H9 (cell line): Measurements from ENCODE around the gene FBXL22. TPM values are rescaled to one million over a fixed set of nuclear protein-coding genes. Genes with fewer than 3 reads are reported as not detected.

Source experiments
- DNase-seq: peaks from one replicate; pipeline ENCODE4 v3.0.0-alpha.2; 2017
- H2AFZ ChIP-seq: one replicate; pipeline ENCODE4 v1.6.1; 2013; ENCODE audit warnings: mild to moderate bottlenecking, low read length, control low read depth, moderate library complexity
- H2AK5ac ChIP-seq: 2 replicates; pipeline ENCODE4 v1.6.1; 2013; ENCODE audit warnings: low read length, control low read depth, mixed read lengths; ENCODE audit not compliant: insufficient read length
- H2BK120ac ChIP-seq: one replicate; pipeline ENCODE4 v1.6.1; 2013; ENCODE audit warnings: low read depth, mild to moderate bottlenecking, low read length, control low read depth, inconsistent platforms; ENCODE audit not compliant: poor library complexity, severe bottlenecking
- H2BK12ac ChIP-seq: 2 replicates; pipeline ENCODE4 v1.6.1; 2013; ENCODE audit warnings: low read length, control low read depth, mixed read lengths, low read depth; ENCODE audit not compliant: insufficient read length
- H2BK15ac ChIP-seq: 2 replicates; pipeline ENCODE4 v1.6.1; 2013; ENCODE audit warnings: low read depth, low read length, control low read depth
- H2BK20ac ChIP-seq: one replicate; pipeline ENCODE4 v1.6.1; 2013; ENCODE audit warnings: low read depth, mild to moderate bottlenecking, low read length, control low read depth, inconsistent platforms; ENCODE audit not compliant: poor library complexity, severe bottlenecking
- H2BK5ac ChIP-seq: 2 replicates; pipeline ENCODE4 v1.6.1; 2013; ENCODE audit warnings: low read length, control low read depth, mixed read lengths; ENCODE audit not compliant: insufficient read length
- H3K14ac ChIP-seq: 2 replicates; pipeline ENCODE4 v1.6.1; 2013; ENCODE audit warnings: low read length, control low read depth; ENCODE audit not compliant: insufficient read depth
- H3K18ac ChIP-seq: 2 replicates; pipeline ENCODE4 v1.6.1; 2013; ENCODE audit warnings: low read depth, mild to moderate bottlenecking, mixed read lengths, low read length, control low read depth; ENCODE audit not compliant: insufficient read length
- H3K23ac ChIP-seq: 2 replicates; pipeline ENCODE4 v1.6.1; 2013; ENCODE audit warnings: low read length, control low read depth, mixed read lengths, low read depth; ENCODE audit not compliant: insufficient read length
- H3K23me2 ChIP-seq: 2 replicates; pipeline ENCODE4 v1.6.1; 2013; ENCODE audit warnings: low read depth, mild to moderate bottlenecking, mixed read lengths, low read length, control low read depth; ENCODE audit not compliant: insufficient read length, poor library complexity, severe bottlenecking
- H3K27ac ChIP-seq: 2 replicates; pipeline ENCODE4 v1.5.1; 2013; ENCODE audit warnings: low read length, control low read depth, mixed read lengths, low read depth; ENCODE audit not compliant: insufficient read length
- H3K27me3 ChIP-seq: 2 replicates; pipeline ENCODE4 v1.6.1; 2013; ENCODE audit warnings: low read length, control low read depth, inconsistent platforms; ENCODE audit not compliant: insufficient read depth
- H3K4ac ChIP-seq: 2 replicates; pipeline ENCODE4 v1.6.1; 2013; ENCODE audit warnings: low read depth, mild to moderate bottlenecking, control low read depth, inconsistent platforms, low read length, moderate library complexity
- H3K4me1 ChIP-seq: 2 replicates; pipeline ENCODE4 v1.6.1; 2013; ENCODE audit warnings: low read length, control low read depth, inconsistent platforms; ENCODE audit not compliant: insufficient read depth
- H3K4me2 ChIP-seq: 2 replicates; pipeline ENCODE4 v1.6.1; 2013; ENCODE audit warnings: low read length, control low read depth, mixed read lengths; ENCODE audit not compliant: insufficient read length, insufficient read depth
- H3K56ac ChIP-seq: 2 replicates; pipeline ENCODE4 v1.6.1; 2013; ENCODE audit warnings: low read depth, mild to moderate bottlenecking, mixed read lengths, low read length, control low read depth; ENCODE audit not compliant: insufficient read length
- H3K79me1 ChIP-seq: 2 replicates; pipeline ENCODE4 v1.6.1; 2013; ENCODE audit warnings: low read depth, mild to moderate bottlenecking, moderate library complexity, low read length, control low read depth, inconsistent platforms; ENCODE audit not compliant: insufficient read depth, poor library complexity, severe bottlenecking
- H3K79me2 ChIP-seq: 2 replicates; pipeline ENCODE4 v1.6.1; 2013; ENCODE audit warnings: low read length, control low read depth, inconsistent platforms; ENCODE audit not compliant: insufficient read depth
- H3K9ac ChIP-seq: 2 replicates; pipeline ENCODE4 v1.6.1; 2013; ENCODE audit warnings: low read length, control low read depth, mixed read lengths; ENCODE audit not compliant: insufficient read length; ENCODE audit errors: extremely low read depth
- H3K9me3 ChIP-seq: one replicate; pipeline ENCODE4 v1.6.1; 2013; ENCODE audit warnings: low read depth, low read length, inconsistent platforms; ENCODE audit not compliant: control insufficient read depth
- H3T11ph ChIP-seq: one replicate; pipeline ENCODE4 v1.6.1; 2013; ENCODE audit warnings: mild to moderate bottlenecking, low read length, control low read depth, inconsistent platforms
- H4K20me1 ChIP-seq: one replicate; pipeline ENCODE4 v1.6.1; 2013; ENCODE audit not compliant: control insufficient read depth, insufficient read length, insufficient read depth
- H4K5ac ChIP-seq: 2 replicates; pipeline ENCODE4 v1.6.1; 2013; ENCODE audit warnings: low read depth, mild to moderate bottlenecking, mixed read lengths, low read length, control low read depth; ENCODE audit not compliant: insufficient read length
- H4K8ac ChIP-seq: replicated peaks from 2 replicates; pipeline ENCODE4 v1.6.1; 2013; ENCODE audit warnings: low read length, control low read depth, mixed read lengths, low read depth; ENCODE audit not compliant: insufficient read length
- H4K91ac ChIP-seq: 2 replicates; pipeline ENCODE4 v1.6.1; 2013; ENCODE audit warnings: low read depth, mild to moderate bottlenecking, moderate library complexity, mixed read lengths, low read length, control low read depth; ENCODE audit not compliant: insufficient read length
- H3K27ac Mint-ChIP-seq, 3 experiments: 2 replicates in 2 of 3; 3 replicates in 1 of 3; pipeline ENCODE4 v1.8.0; 2020 to 2021; ENCODE audit warnings: mixed read lengths in 3 of 3, mild to moderate bottlenecking in 1 of 3, moderate library complexity in 1 of 3
- H3K27me3 Mint-ChIP-seq: 2 replicates; pipeline ENCODE4 v1.8.0; 2021; ENCODE audit warnings: low read depth, mild to moderate bottlenecking, moderate library complexity, mixed read lengths
- H3K36me3 Mint-ChIP-seq, 3 experiments: 2 replicates in 2 of 3; 3 replicates in 1 of 3; pipeline ENCODE4 v1.8.0; 2020 to 2021; ENCODE audit warnings: low read depth in 3 of 3, mixed read lengths in 3 of 3; ENCODE audit not compliant: insufficient read depth in 1 of 3
- H3K4me1 Mint-ChIP-seq, 2 experiments: 2 replicates each; pipeline ENCODE4 v1.8.0; 2020; ENCODE audit warnings: mixed read lengths in 2 of 2
- H3K4me3 Mint-ChIP-seq, 2 experiments: 2 replicates in 1 of 2; 3 replicates in 1 of 2; pipeline ENCODE4 v1.8.0; 2020 to 2021; ENCODE audit warnings: mild to moderate bottlenecking in 2 of 2, mixed read lengths in 2 of 2, moderate library complexity in 1 of 2
- H3K9me3 Mint-ChIP-seq, 2 experiments: 2 replicates in 1 of 2; 3 replicates in 1 of 2; pipeline ENCODE4 v1.8.0; 2020; ENCODE audit warnings: mild to moderate bottlenecking in 2 of 2, mixed read lengths in 2 of 2, moderate library complexity in 1 of 2
- WGBS: extraction: QIAGEN DNeasy Blood & Tissue Kit; methylation state at CpG from one replicate; pipeline ENCODE4 v1.1.7; 2013; ENCODE audit warnings: missing lambda C conversion rate, low lambda C conversion rate, mixed read lengths; ENCODE audit not compliant: insufficient read length; ENCODE audit errors: extremely low coverage; 5-methylcytosine and 5-hydroxymethylcytosine counted together
- total RNA-seq: library from RNA; stranded (reverse); gene quantifications from 2 replicates; pipeline ENCODE4 v1.2.1, GENCODE V29; 2021
- TF ChIP-seq, protein P1 (sequence below): fragments of 200-600 bp; sonication (generic); conservative IDR thresholded peaks from 3 replicates; pipeline ENCODE4 v1.8.0; 2021; ENCODE audit warnings: antibody characterized with exemption, mild to moderate bottlenecking

The FBXL22 gene
- total RNA-seq, 1 experiment from 2014 or later = 0.52 TPM

- no CpG with 5 or more reads among the region's 12 CpGs for WGBS
- no peak overlapping the region for H3K4me3 Mint-ChIP-seq
These were observed 1.6 kb downstream of the FBXL22 start for GRCh38 chr15:63598473-63599400.

More at GRCh38 chr15:63598473-63599400, 1.6 kb downstream of the FBXL22 start:
- Histone ChIP-seq H3K4ac (no peak overlapping the region), H3T11ph (no peak overlapping the region), H2BK15ac (no peak overlapping the region), H3K79me2 (no peaks in the 10 kb centered on the region), H3K9ac (no peak overlapping the region), H3K27me3 (peaks cover 3% of the 10 kb centered on the region; the same call in 1 of the 2 replicates), H3K23me2 (peaks cover 11% of the 10 kb centered on the region), H3K79me1 (no peaks in the 10 kb centered on the region), H4K91ac (no peak overlapping the region), H4K8ac (no peak overlapping the region), H3K27ac (no peak overlapping the region), H2AK5ac (no peak overlapping the region), H3K18ac (no peak overlapping the region), H3K14ac (no peak overlapping the region), H4K5ac (no peak overlapping the region), H2BK12ac (no peak overlapping the region), H2BK20ac (no peak overlapping the region), H3K9me3 (no peaks in the 10 kb centered on the region), H2BK5ac (no peak overlapping the region), H3K4me1 (no peaks in the 10 kb centered on the region; the same call in 1 of the 2 replicates), H3K23ac (no peak overlapping the region), H2AFZ (no peak overlapping the region), H4K20me1 (no peaks in the 10 kb centered on the region), H3K56ac (no peak overlapping the region), H2BK120ac (no peak overlapping the region), H3K4me2 (no peak overlapping the region)
- TF ChIP-seq, protein P1, sequence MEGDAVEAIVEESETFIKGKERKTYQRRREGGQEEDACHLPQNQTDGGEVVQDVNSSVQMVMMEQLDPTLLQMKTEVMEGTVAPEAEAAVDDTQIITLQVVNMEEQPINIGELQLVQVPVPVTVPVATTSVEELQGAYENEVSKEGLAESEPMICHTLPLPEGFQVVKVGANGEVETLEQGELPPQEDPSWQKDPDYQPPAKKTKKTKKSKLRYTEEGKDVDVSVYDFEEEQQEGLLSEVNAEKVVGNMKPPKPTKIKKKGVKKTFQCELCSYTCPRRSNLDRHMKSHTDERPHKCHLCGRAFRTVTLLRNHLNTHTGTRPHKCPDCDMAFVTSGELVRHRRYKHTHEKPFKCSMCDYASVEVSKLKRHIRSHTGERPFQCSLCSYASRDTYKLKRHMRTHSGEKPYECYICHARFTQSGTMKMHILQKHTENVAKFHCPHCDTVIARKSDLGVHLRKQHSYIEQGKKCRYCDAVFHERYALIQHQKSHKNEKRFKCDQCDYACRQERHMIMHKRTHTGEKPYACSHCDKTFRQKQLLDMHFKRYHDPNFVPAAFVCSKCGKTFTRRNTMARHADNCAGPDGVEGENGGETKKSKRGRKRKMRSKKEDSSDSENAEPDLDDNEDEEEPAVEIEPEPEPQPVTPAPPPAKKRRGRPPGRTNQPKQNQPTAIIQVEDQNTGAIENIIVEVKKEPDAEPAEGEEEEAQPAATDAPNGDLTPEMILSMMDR = no peak
- no peaks in the 10 kb centered on the region for H3K9me3 Mint-ChIP-seq
- no peak overlapping the region for H3K27ac Mint-ChIP-seq
- H3K4me1 Mint-ChIP-seq = peaks cover 25 to 44% of the 10 kb centered on the region in 2 experiments
- H3K36me3 Mint-ChIP-seq = peaks cover 0 to 2% (median 0%) of the 10 kb centered on the region in 3 experiments; a peak in 3 of 7 replicates
- H3K27me3 Mint-ChIP-seq = peaks cover 36% of the 10 kb centered on the region
- no peak for DNase-seq
